Keratinocyte (primary cell): ENCODE measurements around the gene WNT6.

Source experiments
- CTCF ChIP-seq, 3 experiments: IDR thresholded peaks in 1 of 3; conservative IDR thresholded peaks in 1 of 3; optimal IDR thresholded peaks in 1 of 3; 2 replicates in 2 of 3; 3 replicates in 1 of 3; pipeline versions ENCODE3 to v1.5.1; 2011; ENCODE audit warnings: low read length in 3 of 3, mild to moderate bottlenecking in 3 of 3, moderate library complexity in 2 of 3, control low read depth in 1 of 3, inconsistent platforms in 1 of 3; ENCODE audit not compliant: insufficient read depth in 2 of 3; ENCODE audit errors: extremely low read depth in 1 of 3
- EZH2 ChIP-seq: IDR thresholded peaks from one replicate; pipeline ENCODE4 v1.6.1; 2012; ENCODE audit warnings: inconsistent platforms, mild to moderate bottlenecking, low read length, moderate library complexity

- no peak for TF ChIP-seq CTCF (optimal IDR thresholded peaks at IDR 0.05 in 1 of 3, IDR thresholded peaks at IDR 0.05 in 1 of 3, conservative IDR thresholded peaks at IDR 0.05 in 1 of 3; ENCODE audit: extremely low read depth in 1 of 3, insufficient read depth in 2 of 3, low read length in 3 of 3)
- TF ChIP-seq EZH2 = no peak
Observed at GRCh38 chr2:218888341-218888740, 28.7 kb downstream of the WNT6 start.
